ENCODE measurements around the gene CCDC194.

CCDC194 gene

DNA sequence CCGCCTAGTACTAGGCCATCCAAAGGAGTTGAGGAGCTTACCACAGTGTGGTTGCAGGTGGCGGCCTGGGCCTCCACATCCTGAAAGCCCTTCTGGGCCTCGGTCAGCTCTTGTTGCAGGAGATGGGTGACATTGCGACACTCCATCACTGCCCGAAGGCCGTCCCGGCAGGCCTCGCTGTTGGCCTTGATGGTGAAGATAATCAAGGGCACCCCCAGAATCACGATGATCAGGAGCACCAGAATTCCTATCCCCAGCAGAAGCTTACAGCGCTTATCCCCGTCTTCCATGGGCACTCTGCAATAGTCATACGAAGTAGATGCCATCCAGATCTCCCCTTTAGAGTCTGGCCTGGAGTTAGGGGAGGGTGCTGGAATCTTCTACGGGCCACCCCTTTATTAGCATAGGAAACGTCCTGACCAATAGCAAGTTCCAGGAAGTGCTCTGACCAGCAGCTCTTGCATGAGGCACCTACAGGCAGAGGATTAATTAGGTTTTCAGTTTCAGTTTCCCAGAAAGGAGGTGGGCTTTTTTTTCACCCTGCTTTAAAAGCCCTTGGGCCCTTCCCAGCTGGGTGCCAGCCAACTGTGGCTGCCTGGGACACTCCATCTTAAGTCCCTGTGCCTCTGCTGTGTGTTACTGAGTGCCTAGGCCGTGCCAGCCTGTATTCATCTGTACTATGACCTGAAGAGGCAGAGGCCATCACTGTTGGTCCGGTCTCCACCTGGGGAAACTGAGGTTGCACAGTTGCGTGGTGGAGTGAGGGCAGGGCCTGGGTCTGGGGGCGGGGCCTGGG, 11.5 kb upstream of the CCDC194 start, which contains the start of gene BST2:
Gene BST2, minus strand, starts transcription at position 381 of the 796 bp plus-strand sequence. Its CDS starts 55 bp downstream, at position 326.
- DNase-seq: peak; percentile 93

GRCh38 chr19:17404621-17405249, 10.7 kb upstream of the CCDC194 start:
- no peak for DNase-seq

DNA sequence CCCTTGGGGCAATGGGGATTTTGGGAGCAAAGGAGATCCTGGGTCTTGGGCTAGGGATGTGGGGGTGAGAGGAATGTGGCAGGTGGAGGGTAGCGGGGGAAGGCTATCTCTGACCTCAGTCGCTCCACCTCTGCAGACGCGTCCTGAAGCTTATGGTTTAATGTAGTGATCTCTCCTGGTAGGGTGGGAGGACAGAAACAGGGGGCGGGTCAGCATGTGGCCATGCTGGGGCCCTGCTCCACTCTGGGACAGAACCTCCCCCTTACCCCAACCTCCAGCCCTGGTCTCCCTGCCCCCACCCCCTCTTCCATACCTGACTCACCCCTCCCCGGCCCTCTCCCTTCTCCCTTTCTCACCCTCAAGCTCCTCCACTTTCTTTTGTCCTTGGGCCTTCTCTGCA, 10.0 kb upstream of the CCDC194 start:
- peak; percentile 19 for DNase-seq

DNA sequence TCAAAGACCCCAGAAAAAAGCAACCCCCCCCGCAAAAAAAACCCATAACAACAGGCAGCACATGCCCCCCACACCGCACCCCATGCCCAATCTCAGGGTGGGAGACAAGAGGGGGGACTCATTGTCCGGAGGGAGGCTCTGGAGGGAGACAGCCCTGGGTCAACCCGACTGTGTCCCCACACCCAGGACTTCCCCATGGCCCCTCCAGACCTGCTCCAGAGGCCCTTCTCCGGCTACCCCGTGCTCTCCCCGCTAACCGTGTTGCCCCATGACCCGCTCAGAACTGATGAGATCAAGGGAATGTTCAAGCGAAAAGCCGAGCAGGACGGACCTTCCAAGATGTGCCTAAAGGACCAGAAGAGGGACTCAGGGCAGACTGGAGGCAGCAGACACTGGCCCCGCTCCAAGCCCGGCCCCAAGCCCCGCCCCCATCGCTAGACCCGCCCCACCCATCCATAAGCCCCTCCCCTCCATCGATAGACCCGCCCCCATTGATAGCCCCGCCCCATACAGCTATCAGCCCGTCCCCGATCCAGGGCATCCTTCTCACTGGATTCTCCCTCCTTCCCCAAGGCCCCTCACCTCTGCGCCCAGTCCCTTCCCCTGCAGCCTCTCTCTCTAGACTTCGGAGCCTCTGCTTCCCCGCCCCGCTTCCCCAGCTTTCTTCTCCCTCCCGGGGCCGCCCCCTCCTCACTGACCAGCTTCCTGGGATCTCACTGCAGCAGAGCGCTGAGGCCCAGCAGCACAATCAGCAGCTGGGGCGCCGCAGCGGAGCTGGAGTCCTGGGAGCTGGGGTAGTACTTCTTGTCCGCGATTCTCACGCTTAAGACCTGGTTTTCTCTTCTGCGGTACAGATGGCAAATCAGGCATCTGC, 9.2 kb upstream of the CCDC194 start:
- peak; percentile 29 for DNase-seq

- no peak for DNase-seq
Measured at GRCh38 chr19:17401628-17402027, 7.6 kb upstream of the CCDC194 start.

GRCh38 chr19:17398902-17399527, 5.0 kb upstream of the CCDC194 start:
- no peak for DNase-seq

DNA sequence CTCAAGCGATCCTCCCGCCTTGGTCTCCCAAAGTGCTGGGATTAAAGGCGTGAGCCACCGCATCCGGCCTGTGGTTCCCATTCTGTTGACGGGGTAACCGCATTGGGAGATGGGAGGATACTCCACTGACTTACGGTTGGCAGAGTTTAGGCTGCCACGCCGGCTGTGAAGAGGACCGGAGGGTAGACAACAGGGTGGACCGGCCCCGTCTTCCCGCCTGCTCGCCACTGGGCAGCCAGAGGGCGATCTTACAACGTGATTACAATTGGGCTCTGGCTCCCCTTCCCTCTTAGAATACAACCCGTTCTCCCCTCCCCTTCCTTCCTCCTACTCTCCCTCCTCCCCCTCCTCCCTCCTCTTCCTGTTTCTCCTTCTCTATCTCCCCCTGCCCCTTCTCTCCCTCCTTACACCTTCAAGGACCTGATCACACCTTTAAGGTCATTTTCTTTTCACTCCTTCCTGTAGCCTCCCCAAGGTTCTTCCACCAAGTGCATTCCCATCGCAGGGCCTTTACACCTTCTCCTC, 957 bp upstream of the CCDC194 start:
- DNase-seq: peak; percentile 56

DNA sequence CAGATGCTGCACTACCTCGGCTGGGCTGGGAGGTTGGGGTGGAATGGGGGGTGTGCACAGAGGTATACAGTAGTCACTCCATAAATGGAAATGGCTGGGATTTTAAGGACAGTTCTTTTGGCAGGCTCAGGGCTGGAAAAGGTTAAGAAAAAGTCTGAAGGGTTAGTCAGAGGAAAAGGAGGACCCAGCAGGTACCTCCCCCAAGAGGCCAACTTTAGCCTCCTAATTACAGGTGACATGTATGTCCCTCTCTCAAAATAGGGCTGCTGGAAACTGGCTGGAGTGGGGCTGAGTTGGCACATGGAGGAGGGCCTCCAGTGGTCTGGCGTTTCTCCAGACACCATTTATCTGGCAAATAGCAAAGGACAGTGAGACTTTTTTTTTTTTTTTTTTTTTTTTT, 994 bp downstream of the CCDC194 start:
- peak; percentile 84 for DNase-seq

GRCh38 chr19:17391371-17392151, 2.4 kb downstream of the CCDC194 start:
- DNase-seq: peak; percentile 87

DNA sequence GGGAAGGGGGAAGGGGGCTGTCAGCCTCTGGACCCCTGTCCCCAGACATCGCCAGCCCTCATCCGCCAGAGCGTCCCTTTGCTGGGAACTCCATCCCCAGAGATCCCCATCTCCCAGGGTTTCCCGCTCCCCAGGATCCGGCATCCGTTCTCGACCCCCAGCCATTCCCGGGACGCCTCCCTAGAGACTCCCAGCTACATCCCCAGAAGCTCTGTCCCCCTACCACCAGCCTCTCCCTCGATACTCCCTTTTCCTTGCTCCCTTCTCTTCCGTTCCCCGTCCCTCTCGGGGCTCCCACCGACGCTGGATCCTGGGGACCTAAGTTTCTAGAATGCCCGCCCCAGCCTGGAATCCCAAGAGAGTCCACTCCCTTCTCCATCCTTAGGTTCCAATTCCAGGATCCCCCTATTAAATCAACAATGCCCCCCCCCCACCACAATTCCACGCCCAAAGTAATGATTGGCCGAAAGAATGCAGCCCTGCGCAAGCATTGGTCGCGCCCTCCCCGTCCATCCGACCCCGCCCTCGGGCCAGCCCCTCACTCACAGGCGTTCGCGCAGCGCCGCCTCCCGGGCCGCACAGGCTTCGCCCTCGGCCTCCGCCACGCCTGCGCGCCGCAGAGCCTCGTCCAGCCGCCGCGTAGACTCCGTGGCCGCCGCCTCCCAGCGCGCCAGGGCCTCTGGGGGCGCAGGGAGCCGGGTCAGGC, 3.2 kb downstream of the CCDC194 start:
- peak; percentile 96 for DNase-seq

- no peak for DNase-seq
Measured at GRCh38 chr19:17389957-17390664, 3.9 kb downstream of the CCDC194 start.

DNA sequence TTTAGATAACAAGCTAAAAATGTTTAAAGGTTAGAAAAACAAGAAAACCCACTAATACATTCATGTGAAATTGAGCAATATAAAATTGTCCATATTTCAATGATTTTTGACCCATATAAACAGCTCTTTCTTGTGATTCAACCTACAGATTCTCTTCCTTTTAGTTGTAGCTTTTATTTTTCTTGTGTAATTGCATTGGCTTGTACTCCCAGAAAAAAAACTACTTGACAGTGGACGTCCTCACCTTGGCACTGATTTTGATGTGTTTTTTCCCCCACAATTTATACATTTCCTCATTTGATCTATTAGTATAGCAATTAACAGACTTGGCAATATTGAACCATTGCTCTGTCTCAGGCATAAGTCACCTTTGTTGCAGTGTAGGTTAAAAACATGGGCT, 4.7 kb downstream of the CCDC194 start:
- no peak for DNase-seq

GRCh38 chr19:17385878-17386611, 8.0 kb downstream of the CCDC194 start:
- DNase-seq: peak; percentile 69

DNA sequence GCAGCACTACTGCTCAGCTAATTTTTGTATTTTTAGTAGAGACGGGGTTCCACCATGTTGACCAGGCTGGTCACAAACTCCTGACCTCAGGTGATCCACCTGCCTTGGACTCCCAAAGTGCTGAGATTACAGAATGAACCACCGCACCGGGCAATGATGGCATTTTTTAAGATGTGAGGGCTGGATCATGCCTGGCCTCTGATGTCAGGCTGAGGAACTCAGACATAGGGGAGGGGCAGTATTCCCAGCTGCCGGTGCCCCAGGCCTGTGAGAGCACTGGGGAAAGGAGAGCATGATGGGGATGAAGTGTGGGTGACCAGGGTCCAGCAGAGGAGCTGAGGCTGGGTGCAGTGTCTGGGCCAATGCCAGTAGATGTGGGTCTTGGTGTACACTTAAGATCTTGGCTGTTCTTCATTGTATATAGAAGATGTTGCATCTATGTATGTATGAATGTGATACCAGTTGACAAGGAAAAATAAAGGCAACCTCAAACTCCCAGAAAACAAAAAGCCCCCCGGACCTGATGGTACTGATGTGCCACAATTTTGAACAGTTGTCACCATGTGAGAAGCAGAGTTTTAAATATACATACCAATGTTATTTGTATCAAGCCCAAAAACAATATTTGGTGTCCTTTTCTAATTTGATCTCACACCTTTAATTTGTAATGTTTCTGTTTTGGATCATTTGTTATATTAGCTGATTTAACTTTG, 13.4 kb downstream of the CCDC194 start:
- no peak for DNase-seq

DNA sequence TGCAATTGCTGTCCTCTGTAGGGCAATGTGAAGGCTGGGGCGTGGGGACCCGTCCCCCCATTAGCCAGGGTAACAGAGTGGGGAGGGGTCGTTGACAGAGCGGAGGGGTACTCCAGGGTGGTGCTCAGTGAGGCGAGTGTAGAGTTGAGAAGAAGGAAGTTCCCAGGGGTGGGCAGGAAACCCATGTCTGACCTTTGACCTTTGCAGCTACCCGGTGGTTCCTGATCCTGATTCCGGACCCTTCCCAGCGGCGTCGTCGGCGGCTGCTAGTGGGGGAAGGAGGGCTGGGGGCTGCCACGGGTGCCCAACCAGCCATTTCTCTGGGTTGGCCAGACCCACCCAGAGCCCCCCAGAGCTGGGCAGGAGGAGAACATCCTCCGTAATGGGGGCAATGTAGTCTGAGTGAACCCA, 14.8 kb downstream of the CCDC194 start:
- no peak for DNase-seq

DNA sequence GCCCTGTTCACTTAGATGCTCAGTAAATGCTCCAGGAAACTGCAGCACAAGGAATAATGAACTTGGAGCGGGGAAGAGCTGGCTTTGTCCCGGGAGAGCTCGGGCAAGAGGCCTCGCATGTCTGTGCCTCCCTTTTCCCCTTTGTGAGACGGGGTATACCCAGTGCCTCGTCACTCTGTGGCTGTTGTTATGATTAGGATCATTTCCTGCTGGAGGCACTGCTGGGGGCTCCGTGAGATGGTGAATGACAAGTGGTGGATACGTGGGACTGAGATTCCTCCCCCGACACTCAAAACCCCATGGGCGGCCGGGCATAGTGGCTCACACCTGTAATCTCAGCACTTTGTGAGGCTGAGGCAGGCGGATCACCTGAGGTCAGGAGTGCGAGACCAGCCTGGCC, 15.7 kb downstream of the CCDC194 start:
- DNase-seq: no peak

GRCh38 chr19:17376935-17377600, 16.9 kb downstream of the CCDC194 start, which contains the start of gene PLVAP:
TSS of gene PLVAP (minus strand) at chr19:17377342. CDS start at chr19:17377288, 54 bp downstream.
- no peak for DNase-seq

DNA sequence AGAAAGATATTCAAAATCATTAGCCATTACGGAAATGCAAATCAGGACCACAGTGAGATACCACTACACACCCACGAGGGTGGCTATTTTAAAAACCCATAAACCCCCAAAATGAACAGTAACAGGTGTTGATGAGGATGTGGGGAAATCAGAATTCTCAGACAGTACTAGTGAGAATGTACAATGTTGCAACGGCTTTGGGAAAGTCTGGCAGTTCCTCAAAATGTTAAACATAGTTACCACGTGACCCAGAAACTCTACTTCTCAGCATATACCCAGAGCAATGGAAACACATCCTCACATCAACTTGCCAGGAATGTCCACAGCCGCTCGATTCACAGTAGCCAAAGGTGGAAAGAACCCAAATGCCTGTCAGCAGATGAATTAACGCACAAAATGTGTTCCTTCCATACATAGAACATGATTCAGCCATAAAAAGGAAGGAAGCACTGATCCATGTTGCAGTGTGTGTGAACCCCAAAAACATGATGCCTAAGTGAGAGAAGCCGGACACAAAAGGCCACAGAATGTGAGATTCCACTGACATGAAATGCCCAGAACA, 23.9 kb downstream of the CCDC194 start:
- DNase-seq: peak; percentile 76
